Activated T-cell treated with anti-CD3 and anti-CD28 coated beads, Interleukin-2, amount 50 U/mL, for 72 hours (primary cell): Measurements from ENCODE around the gene CTSC. TPM values are rescaled to one million over a fixed set of nuclear protein-coding genes. Genes with fewer than 3 reads are reported as not detected.

Source experiments
- total RNA-seq, 2 donors: library from RNA; stranded (reverse); gene quantifications; one replicate each; pipeline ENCODE4 v1.2.3, GENCODE V29; 2022

The CTSC gene
- total RNA-seq, 2 donors from 2014 or later, result 73.0 to 78.3 TPM

Other genes starting within 250 kb of the CTSC start
- 10 to 100 TPM in 1 of 2 donors, 1 to 10 TPM in 1; 6.3 to 13.8 TPM for gene RAB38, start 162.3 kb downstream of the CTSC start, total RNA-seq